HepG2 (cell line): ENCODE results near the gene SCGB2A2. TPM values are rescaled to one million over a fixed set of nuclear protein-coding genes. Genes with fewer than 3 reads are reported as not detected.

Source experiments
- HMG20A ChIP-seq: IDR thresholded peaks from 2 replicates; pipeline ENCODE4 v1.6.1; 2016; ENCODE audit warnings: borderline replicate concordance
- HOXA7 ChIP-seq: sonication (generic); formaldehyde crosslinking; IDR thresholded peaks from 2 replicates; pipeline ENCODE4 v1.8.1; 2022; ENCODE audit warnings: mild to moderate bottlenecking, missing genetic modification reagents, moderate library complexity
- NFE2 ChIP-seq: sonication (generic); formaldehyde crosslinking; IDR thresholded peaks from 2 replicates; pipeline ENCODE4 v1.4.0; 2020; ENCODE audit warnings: missing genetic modification reagents
- STAG1 ChIP-seq: sonication (generic); formaldehyde crosslinking; IDR thresholded peaks from 2 replicates; pipeline ENCODE4 v1.4.0; 2020; ENCODE audit warnings: missing genetic modification reagents
- TGIF2 ChIP-seq: IDR thresholded peaks from 2 replicates; pipeline ENCODE4 v1.6.1; 2016; ENCODE audit warnings: control low read depth, missing compliant biosample characterization
- ZBTB1 ChIP-seq: sonication (generic); formaldehyde crosslinking; IDR thresholded peaks from 2 replicates; pipeline ENCODE4 v1.4.0; 2020; ENCODE audit warnings: missing genetic modification reagents, borderline replicate concordance
- ZFP36L2 ChIP-seq: sonication (generic); formaldehyde crosslinking; IDR thresholded peaks from 2 replicates; pipeline ENCODE4 v1.4.0; 2020; ENCODE audit warnings: missing genetic modification reagents
- ZNF629 ChIP-seq: sonication (generic); formaldehyde crosslinking; conservative IDR thresholded peaks from 2 replicates; pipeline ENCODE4 v1.5.0; 2020; ENCODE audit warnings: missing genetic modification reagents
- polyA plus RNA-seq, 8 experiments: library from polyadenylated mRNA; depleted of rRNA in 3 of 8; stranded (reverse) in 7 of 8; unstranded in 1 of 8; fragments of >200 nt; fragmentation: Illumina TruSeq in 4 of 8; extraction: Trizol in 4 of 8; gene quantifications; 2 replicates each; pipeline versions ENCODE4 v1.2.1 to v1.2.3, GENCODE V29; 2011 to 2016; ENCODE audit warnings: low read depth in 4 of 8, missing spikeins in 1 of 8, mixed read lengths in 1 of 8; ENCODE audit not compliant: insufficient read depth in 1 of 8
- total RNA-seq, 5 experiments: library from RNA; depleted of rRNA; stranded (reverse); fragments of >200 nt; fragmentation: Illumina TruSeq; extraction: Trizol; gene quantifications; 2 replicates each; pipeline ENCODE4 v1.2.3, GENCODE V29; 2016; ENCODE audit warnings: low read depth in 1 of 5
- TF ChIP-seq, protein P1 (sequence below): sonication (generic); formaldehyde crosslinking; IDR thresholded peaks from 2 replicates; pipeline ENCODE4 v1.4.0; 2020; ENCODE audit warnings: mild to moderate bottlenecking, low read depth, missing genetic modification reagents
- TF ChIP-seq, protein P2 (sequence below): IDR thresholded peaks from 2 replicates; pipeline ENCODE4 v1.6.1; 2016; ENCODE audit warnings: mild to moderate bottlenecking
- TF ChIP-seq, protein P3 (sequence below): sonication (generic); formaldehyde crosslinking; IDR thresholded peaks from 2 replicates; pipeline ENCODE4 v1.4.0; 2020; ENCODE audit warnings: missing genetic modification reagents, mild to moderate bottlenecking, borderline replicate concordance
- TF ChIP-seq, protein P4 (sequence below): IDR thresholded peaks from 2 replicates; pipeline ENCODE4 v1.6.1; 2016; ENCODE audit warnings: low read depth, control low read depth
- TF ChIP-seq, protein P5 (sequence below): sonication (generic); formaldehyde crosslinking; IDR thresholded peaks from 2 replicates; pipeline ENCODE4 v1.4.0; 2020; ENCODE audit warnings: missing genetic modification reagents
- TF ChIP-seq, protein P6 (sequence below): sonication (generic); formaldehyde crosslinking; IDR thresholded peaks from 2 replicates; pipeline ENCODE4 v1.4.0; 2020; ENCODE audit warnings: missing genetic modification reagents, borderline replicate concordance

The SCGB2A2 gene
- total and polyA plus RNA-seq, 2 of the 13 experiments (the other 11 are each of a cell fraction or from before 2014, with no cell fraction given) = 0.12 TPM; not detected in 1

DNA sequence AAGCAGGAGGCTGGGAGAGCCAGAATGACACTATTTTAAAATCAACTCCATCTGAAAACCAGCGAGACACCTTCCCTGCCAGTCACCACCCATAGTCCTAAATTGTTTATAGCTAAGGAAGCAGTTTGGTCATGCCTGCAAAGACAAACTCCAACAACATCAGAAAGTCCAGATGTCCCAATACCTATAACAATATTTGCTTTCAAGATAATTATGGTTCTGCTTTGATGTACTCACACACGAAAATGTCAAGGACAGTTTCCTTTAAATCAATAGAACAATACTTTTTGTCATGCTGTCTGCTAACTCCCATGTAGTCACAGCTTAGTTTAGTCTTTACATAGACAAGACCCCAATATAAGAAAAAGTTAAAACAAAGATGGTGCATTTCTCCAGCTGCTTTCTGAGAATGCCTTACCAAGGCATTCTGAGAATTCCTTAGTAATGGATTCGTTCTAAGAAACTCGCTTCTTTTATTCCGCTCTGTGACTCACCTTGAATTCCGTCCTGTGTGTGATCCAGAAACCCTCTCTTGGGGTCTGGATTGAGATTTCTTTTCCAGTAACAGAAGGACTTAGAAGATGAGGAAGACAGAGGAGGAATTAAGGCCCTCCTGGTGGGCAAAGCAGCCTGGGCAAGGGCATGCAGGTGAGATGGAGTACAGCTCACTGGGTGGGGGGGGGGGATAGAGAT is 9.6 kb upstream of the SCGB2A2 start (continued):
- TF ChIP-seq, protein P1, sequence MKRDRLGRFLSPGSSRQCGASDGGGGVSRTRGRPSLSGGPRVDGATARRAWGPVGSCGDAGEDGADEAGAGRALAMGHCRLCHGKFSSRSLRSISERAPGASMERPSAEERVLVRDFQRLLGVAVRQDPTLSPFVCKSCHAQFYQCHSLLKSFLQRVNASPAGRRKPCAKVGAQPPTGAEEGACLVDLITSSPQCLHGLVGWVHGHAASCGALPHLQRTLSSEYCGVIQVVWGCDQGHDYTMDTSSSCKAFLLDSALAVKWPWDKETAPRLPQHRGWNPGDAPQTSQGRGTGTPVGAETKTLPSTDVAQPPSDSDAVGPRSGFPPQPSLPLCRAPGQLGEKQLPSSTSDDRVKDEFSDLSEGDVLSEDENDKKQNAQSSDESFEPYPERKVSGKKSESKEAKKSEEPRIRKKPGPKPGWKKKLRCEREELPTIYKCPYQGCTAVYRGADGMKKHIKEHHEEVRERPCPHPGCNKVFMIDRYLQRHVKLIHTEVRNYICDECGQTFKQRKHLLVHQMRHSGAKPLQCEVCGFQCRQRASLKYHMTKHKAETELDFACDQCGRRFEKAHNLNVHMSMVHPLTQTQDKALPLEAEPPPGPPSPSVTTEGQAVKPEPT (CRISPR knock-in tag) = no peak
- TF ChIP-seq, protein P2, sequence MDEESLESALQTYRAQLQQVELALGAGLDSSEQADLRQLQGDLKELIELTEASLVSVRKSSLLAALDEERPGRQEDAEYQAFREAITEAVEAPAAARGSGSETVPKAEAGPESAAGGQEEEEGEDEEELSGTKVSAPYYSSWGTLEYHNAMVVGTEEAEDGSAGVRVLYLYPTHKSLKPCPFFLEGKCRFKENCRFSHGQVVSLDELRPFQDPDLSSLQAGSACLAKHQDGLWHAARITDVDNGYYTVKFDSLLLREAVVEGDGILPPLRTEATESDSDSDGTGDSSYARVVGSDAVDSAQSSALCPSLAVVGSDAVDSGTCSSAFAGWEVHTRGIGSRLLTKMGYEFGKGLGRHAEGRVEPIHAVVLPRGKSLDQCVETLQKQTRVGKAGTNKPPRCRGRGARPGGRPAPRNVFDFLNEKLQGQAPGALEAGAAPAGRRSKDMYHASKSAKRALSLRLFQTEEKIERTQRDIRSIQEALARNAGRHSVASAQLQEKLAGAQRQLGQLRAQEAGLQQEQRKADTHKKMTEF = peak; percentile 95
- TF ChIP-seq HOXA7 (CRISPR knock-in tag) (no peak), STAG1 (no peak), ZBTB1 (CRISPR knock-in tag) (no peak), HMG20A (CRISPR knock-in tag) (peak; percentile 99), ZFP36L2 (CRISPR knock-in tag) (no peak), ZNF629 (CRISPR knock-in tag) (no peak), TGIF2 (CRISPR knock-in tag) (peak; percentile 51; the same call in 1 of the 2 replicates), NFE2 (no peak)
- TF ChIP-seq, protein P3, sequence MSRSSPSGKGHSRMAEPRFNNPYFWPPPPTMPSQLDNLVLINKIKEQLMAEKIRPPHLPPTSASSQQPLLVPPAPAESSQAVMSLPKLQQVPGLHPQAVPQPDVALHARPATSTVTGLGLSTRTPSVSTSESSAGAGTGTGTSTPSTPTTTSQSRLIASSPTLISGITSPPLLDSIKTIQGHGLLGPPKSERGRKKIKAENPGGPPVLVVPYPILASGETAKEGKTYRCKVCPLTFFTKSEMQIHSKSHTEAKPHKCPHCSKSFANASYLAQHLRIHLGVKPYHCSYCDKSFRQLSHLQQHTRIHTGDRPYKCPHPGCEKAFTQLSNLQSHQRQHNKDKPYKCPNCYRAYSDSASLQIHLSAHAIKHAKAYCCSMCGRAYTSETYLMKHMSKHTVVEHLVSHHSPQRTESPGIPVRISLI (CRISPR knock-in tag) = peak; percentile 68; the same call in 1 of the 2 replicates
- TF ChIP-seq, protein P4, sequence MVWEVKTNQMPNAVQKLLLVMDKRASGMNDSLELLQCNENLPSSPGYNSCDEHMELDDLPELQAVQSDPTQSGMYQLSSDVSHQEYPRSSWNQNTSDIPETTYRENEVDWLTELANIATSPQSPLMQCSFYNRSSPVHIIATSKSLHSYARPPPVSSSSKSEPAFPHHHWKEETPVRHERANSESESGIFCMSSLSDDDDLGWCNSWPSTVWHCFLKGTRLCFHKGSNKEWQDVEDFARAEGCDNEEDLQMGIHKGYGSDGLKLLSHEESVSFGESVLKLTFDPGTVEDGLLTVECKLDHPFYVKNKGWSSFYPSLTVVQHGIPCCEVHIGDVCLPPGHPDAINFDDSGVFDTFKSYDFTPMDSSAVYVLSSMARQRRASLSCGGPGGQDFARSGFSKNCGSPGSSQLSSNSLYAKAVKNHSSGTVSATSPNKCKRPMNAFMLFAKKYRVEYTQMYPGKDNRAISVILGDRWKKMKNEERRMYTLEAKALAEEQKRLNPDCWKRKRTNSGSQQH (CRISPR knock-in tag) = 0 out of 2 replicates have a peak, but pooled peaks have one; percentile 29
- TF ChIP-seq, protein P5, sequence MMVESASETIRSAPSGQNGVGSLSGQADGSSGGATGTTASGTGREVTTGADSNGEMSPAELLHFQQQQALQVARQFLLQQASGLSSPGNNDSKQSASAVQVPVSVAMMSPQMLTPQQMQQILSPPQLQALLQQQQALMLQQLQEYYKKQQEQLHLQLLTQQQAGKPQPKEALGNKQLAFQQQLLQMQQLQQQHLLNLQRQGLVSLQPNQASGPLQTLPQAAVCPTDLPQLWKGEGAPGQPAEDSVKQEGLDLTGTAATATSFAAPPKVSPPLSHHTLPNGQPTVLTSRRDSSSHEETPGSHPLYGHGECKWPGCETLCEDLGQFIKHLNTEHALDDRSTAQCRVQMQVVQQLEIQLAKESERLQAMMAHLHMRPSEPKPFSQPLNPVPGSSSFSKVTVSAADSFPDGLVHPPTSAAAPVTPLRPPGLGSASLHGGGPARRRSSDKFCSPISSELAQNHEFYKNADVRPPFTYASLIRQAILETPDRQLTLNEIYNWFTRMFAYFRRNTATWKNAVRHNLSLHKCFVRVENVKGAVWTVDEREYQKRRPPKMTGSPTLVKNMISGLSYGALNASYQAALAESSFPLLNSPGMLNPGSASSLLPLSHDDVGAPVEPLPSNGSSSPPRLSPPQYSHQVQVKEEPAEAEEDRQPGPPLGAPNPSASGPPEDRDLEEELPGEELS (CRISPR knock-in tag) = peak; percentile 94
- TF ChIP-seq, protein P6, sequence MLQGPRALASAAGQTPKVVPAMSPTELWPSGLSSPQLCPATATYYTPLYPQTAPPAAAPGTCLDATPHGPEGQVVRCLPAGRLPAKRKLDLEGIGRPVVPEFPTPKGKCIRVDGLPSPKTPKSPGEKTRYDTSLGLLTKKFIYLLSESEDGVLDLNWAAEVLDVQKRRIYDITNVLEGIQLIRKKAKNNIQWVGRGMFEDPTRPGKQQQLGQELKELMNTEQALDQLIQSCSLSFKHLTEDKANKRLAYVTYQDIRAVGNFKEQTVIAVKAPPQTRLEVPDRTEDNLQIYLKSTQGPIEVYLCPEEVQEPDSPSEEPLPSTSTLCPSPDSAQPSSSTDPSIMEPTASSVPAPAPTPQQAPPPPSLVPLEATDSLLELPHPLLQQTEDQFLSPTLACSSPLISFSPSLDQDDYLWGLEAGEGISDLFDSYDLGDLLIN (CRISPR knock-in tag) = no peak
